SHP77 (cell line): ENCODE data around the gene TAF1A.
"Not testable (repeated sequence)": the region's sequence is repeated elsewhere in the genome, so short reads cannot be mapped to it uniquely, and the experiment has no call there.

ENCODE experiments used
- DNase-seq, 2 experiments: peaks; one replicate each; lab custom pipeline; 2025; lab: John Stamatoyannopoulos, UW

TAF1A gene

DNA sequence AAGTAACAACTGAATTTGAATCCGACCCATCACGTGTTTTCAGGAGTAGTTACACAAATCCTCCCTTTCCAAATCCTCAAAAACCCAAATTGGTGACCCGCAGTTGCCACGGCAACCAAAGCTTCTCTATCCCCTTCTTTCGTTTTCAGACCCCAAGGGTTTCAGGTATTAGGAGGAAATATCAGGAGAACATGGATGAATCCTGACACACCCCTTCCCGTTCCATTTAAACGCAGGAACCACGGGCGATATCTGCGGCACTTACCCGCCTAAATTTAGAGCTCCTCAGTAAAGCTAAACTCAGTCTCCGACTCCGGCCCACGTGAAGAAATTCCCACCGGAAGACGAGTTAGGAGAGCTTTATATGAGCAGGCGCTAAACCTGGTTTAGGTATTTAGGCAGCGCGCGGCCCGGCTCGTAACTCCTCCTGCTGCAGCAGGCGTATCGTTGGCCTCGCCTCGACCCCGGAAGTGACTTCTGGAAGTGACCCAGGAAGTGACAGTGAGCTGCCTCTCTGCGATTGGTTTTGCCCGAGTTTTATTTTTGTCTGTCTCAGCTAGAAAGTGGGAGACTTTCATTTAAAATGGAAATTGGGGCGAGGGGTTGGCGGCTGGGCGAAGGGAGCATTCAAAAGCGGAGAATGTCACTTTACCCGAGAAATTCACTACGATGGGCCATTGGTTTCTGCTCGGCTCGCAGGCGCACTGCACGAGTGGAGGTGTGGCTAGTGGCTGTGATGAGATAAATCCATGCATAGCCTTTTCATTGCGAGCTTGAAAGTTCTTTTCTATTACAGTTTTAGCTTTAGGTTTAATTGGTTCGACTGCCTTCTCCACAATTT is at the start of gene TAF1A:
TAF1A (minus strand) TSS at position 472 of the 841 bp plus-strand sequence.
- peak; percentile 85 to 92 for DNase-seq

DNA sequence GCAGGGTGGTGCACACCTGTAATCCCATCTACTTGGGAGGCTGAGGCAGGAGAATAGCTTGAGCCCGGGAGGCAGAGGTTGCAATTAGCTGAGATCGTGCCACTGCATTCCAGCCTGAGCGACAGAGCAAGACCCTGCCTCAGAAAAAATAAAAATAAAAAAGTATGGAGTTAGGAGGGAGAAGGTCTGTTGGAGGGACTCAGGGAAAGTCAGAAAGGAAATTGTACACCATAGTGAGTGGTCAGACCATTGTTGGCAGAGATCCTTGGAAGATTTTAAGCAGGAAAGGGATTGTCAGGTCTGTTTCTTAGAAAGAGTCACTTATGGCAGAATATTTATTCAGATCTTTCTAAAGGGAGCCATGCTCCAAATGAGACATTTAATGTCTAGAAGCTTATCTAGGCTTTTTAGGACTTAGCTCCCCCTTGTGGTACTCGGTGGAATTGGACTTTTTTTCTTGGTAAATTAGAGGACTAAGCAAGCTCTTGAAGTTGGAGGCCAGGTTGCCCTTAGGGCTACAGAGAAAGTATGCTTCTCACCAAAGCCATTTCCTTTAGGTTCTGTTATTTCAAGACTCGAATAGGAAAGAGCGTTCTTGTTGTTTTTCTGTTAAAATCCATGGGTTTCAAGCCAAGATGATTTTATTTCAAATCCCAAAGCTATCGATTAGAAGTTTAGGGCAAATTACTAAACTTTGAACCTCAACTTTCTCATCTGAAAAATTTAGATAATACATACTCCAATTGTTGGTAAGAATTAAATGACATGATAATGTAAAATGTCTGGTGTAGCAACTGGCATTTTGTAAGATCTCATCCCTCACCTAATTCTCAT is 44.7 kb upstream of the TAF1A start:
- DNase-seq, result peak; percentile 76 to 79

DNA sequence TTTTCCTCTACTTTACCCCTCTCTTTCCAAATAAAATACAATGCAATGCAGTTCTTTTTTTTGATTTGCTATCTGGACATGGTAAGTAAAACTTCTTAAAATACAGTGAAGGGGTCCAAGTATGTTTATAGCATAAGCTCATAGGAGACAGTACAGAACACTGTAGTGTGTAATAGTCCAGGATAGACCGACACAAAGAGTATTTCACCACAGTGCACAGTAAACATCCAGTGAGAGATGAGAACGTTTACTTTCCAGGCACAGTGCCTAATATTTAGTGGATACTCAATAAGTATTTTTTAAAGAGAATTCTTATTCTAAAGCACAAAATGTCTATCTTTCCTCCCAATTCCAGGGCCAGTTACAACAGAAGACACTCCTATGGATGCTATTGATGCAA is 43.0 kb upstream of the TAF1A start:
- DNase-seq, result no peak

DNA sequence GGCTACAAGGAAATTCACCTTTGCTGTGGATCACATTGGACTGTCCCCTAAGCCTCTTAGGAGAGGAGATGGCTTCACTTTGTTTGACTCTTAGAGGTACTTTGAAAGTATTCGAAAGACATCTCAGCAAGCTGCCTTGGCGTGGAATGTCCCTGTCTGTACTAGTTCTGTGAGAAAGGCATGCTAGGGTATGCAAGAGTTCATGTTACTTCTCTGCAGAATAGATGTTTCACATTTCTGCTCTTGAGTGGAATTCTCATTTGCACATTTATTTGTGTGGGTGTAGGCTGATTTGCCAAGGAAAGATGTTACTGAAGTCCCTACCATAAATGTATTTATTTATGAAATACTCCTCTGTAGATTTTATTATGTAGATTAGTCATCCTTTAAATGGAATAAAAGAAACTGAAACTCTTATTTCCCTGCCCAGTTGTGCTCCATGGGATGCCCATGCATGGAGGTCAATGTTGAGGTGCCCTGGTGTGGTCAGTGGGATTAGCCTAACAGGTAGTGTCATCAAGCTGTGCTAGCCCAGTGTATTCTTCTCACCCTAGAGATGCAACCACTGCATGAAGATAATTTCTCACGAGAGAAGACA is 42.0 kb upstream of the TAF1A start:
- no peak for DNase-seq

DNA sequence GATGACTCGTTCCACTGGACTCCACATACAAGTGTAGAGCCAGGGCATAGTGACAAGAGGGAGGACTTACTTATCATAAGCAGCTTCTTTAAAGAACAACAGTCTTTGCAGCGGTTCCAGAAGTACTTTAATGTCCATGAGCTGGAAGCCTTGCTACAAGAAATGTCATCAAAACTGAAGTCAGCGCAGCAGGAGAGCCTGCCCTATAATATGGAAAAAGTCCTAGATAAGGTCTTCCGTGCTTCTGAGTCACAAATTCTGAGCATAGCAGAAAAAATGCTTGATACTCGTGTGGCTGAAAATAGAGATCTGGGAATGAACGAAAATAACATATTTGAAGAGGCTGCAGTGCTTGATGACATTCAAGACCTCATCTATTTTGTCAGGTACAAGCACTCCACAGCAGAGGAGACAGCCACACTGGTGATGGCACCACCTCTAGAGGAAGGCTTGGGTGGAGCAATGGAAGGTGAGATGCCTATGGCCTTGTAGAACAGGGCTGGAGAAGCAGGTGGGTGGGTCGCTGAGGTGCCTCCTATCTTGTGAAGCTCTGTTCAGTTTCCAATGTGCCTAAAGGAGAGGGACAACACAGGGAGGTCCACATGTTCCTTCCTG is 40.3 kb upstream of the TAF1A start:
- DNase-seq, result no peak

DNA sequence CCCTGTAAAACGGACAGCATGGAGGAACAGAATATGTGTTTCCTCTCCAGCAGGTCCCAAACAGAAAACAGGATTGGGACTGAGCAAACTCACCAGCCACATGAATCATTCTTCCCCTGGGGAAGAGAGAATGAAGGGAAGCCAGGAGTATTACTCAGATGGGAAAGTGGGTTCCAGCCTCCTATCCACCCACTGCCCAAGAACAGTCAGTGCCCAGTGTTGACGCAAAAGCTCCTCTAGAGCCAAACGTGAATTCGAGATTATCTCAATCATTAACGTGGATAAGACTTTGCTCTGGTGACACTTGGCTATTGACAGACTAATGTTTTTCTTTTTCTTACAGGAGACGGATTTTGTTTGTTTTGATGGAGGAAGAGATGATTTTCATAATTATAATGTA is 37.5 kb upstream of the TAF1A start:
- DNase-seq, result no peak

DNA sequence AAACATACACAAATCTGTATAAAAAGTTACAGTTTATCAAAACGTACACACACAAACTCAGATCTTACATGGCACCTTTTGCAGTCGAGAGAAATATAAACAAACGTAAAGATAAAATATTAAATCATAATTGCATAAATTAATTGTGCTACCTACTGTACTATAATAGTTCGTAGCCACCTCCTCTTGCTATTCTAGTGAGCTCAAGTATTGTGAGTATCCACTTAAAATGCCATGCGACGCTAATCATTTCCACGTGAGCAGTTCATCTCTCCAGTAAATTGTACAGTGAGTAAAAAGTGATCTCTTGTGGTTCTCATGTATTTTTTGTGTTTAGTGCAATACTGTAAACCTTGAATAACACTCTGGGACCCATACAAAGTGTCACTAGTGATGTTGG is 34.5 kb upstream of the TAF1A start:
- DNase-seq, result no peak

DNA sequence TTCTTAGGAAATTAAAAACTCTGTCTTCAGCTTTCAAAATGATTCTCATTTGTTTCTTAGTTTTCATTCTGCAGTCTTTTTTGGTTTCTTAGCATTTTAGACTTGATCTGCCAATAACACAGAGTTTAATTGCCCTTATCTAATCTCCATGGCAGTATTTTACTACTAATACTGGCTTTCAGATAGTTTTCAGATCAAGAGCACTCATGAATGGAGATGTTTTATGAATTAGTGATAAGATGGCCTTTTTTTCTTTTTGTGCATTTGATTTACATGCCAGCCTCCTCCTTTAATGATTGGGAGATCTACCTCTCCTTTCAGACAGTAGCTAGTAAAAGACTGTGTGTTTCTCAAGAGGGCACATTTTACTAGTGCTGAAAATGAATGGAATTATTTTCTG is 33.7 kb upstream of the TAF1A start:
- no peak for DNase-seq

DNA sequence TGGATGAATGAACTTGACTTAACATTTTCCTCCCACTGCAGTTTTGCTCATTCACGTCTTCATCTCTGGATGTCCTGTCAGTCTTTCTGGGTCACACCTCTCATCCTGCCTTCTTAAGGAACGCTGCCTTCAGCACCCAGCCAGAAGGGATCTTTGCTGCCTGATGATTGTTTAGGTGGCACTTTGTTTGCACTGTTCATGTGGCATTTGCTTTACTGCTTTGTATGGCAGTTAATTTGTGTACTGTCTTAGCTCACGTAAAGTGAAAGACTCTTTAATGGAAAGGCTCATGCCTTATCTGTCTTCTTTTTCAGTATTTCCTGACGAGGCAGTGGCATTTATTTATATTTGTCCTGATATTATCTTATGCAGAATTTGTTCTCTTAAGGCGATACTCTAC is 33.0 kb upstream of the TAF1A start:
- DNase-seq, result no peak

DNA sequence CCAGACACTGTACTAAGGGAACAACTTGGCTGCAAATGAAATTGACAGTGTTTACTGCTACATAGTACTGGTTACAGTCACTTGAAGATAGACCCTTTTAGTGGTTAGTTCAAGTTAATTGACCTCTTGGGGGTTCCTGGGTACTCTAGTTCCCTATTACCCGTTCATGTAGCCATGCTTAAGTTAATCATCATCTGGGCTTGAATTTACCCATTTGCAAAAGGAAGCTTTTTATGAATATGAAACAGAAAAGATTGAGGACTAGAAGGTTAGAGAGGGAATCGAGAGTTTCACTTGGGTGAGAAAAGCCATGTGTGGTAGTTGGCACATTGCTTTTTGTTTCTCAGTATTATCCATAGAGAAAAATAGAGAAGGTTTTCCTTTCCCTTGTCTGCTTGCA is 30.8 kb upstream of the TAF1A start:
- DNase-seq, result no peak

DNA sequence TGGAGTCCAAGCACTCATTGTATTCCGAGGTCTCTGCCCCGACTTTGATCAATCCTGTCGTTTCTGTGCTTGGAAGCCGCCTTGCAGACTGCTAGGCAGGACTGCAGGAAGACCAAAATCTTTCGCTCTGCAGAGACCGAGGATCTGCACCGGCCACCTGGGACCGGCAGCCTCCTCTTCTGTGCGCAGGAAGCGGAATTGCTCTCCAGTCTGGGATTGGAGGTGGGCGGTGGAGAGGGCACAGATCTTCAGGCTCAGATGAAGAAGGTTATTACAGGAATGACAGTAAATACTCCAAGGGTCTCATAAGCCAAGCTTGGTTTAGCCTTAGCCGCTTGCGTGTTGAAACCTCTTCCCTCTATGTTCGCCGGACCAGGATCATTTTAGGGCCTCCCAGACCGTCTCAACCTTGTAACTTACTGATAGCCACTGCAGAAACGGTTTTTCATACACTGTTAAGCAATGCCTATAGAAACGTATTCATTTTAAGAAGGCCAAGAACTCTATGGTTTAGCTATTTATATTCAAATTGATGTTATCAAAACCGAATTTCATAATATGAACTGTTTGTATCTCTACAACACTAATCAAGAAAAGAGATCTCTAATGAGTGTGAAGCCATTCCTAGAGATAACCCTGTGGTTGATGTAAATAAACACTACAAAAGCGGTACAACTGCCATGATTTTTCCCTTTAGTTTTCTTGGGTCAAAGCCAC is 29.3 kb upstream of the TAF1A start:
- DNase-seq, result peak; percentile 18 to 39

DNA sequence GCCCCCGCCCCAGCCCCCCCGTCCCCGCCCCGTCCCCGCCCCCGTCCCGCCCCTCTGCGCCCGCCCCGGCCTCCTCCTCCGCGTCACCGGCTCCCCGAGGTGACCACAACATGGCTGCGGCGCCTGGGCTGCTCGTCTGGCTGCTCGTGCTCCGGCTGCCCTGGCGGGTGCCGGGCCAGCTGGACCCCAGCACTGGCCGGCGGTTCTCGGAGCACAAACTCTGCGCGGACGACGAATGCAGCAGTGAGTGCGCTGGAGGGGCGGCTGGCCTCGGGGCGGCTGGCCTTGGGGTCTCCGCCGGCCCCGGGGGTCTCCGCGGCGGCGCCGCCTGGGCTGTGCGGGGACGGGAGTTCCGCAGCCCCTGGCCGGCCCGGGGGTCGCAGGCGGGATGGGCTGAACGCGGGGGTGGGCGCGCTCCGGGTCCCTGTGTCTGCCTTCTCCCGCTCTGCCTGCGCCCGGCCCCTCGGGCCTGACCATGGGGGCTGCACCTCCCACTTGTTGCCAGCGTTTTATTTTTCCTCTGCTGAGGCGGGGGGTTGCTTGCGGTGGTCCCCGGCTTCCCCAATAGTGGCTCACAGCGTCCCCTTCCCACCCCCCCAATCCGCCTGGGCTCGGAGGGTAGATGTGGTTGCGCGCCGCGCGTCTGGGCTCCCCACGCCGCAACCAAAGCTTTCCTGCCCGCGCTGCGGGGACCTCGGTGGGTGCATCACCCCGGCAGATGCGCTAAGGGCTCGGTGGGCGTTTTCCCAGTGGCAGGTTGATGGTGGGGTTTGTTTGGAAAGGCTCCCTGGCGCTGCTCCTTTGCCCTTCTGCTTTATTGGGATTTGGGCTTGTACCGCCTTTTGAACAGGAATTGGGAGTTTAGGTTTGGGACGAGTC is 28.5 kb upstream of the TAF1A start, which contains the start of gene MIA3:
MIA3 (plus strand) TSS at position 97 of the 879 bp plus-strand sequence; CDS start at position 111, 14 bp downstream.
- peak; percentile 68 to 76 for DNase-seq

DNA sequence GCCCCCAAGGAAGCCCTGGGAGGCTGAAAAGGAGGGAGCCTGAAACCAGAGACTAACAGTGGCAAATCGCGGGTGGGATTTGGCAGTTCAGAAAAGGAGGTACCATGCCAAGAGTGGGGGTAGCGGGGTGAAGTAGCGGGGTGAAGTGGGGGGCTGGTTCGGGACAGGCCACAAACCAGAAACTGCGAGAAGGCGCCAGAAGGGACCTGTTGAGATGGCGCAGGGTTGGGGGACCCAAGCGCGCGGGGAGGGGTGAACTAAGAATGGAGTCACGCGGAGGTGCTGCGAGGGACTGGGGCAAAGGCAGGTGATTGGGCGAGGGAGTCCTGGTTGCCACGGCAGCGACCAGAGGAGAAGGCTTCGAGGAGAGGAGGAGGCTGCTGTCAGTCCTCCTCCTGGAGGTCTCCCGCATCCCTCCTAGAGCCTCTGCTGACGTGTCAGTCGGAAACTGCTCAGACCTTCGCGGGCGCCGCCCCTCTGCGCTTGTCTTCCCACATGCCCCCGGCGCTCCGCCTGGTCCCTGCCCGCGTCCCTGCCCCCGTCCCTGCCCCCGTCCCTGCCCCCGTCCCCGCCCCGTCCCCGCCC is 27.7 kb upstream of the TAF1A start:
- DNase-seq, result peak; percentile 95 to 97

DNA sequence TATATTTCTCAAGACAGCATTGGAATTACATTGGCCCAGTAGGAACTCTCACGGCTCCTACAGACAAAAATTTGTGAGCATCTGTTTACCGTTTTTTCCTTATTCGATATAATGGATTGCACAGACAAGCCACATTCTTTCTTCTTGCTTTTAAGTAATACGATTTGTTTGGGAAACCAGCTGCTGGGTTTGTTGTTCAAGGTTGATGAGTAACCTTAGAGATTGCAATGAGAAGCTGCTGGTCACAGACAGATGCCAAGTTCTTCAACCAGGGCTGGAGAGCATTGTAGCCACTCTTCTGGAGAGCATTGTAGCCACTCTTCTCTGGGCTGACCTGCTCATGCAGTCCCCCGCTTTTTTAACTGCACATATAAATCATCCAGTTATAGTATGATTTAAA is 26.8 kb upstream of the TAF1A start:
- no peak for DNase-seq

DNA sequence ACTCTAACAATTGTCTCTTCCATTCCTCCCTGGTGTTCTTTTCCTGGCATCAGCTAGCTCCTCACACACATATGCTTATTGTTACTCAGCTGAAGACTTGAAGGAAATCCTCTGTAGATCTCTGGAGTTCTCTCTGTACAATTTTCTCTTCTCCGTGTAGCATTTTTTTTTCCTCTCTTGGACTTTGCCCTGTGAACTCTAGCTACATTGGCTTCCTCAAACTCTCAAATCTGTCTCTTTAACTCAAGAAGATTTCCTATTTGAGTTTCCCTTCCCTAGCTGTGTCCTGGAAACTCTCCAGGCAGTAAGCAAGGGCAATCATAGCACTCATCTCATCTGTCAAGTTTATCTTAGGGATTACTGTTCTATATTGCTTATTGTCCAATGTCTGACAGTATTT is 23.9 kb upstream of the TAF1A start:
- no peak for DNase-seq

DNA sequence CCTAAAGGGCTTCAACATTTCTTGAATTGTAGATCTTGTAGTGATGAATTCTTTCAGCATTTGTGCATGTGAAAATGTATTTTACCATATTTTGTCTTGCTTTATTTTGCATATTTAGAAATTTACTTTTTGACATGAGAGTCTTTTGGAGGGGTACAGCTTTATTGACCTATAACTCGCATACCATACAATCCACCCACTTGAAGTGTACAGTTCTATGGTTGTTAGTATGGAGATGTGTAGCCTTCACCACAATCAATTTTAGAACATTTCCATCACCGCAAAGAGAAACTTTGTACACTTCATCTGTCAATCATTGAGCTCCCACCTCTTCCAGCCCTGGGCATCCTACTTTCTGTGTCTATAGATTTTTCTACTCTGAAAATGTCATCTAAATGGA is 21.0 kb upstream of the TAF1A start:
- DNase-seq, result no peak

DNA sequence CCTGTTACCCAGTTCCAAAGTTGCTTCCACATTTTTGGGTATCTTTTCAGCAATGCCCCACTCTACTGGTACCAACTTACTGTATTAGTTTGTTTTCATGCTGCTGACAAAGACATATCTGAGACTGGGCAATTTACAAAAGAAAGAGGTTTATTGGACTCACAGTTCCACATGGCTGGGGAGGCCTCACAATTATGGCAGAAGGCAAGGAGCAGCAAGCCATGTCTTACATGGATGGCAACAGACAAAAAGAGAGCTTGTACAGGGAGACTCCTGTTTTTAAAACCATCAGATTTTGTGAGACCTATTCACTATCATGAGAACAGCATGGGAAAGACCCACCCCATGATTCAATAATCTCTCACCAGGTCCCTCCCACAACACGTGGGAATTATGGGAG is 19.4 kb upstream of the TAF1A start:
- not testable (repeated sequence) for DNase-seq

DNA sequence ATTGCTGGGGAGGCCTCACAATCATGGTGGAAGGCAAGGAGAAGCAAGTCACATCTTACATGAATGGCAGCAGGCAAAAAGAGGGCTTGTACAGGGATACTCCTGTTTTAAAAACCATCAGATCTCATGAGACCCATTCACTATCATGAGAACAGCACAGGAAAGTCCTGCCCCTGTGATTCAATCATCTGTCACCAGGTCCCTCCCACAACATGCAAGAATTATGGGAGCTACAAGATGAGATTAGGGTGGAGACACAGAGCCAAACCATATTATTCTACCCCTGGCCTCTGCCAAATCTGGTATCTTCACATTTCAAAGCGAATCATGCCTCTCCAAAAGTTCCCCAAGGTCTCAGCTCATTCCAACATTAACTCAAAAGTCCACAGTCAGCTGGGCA is 17.0 kb upstream of the TAF1A start:
- DNase-seq, result no peak

DNA sequence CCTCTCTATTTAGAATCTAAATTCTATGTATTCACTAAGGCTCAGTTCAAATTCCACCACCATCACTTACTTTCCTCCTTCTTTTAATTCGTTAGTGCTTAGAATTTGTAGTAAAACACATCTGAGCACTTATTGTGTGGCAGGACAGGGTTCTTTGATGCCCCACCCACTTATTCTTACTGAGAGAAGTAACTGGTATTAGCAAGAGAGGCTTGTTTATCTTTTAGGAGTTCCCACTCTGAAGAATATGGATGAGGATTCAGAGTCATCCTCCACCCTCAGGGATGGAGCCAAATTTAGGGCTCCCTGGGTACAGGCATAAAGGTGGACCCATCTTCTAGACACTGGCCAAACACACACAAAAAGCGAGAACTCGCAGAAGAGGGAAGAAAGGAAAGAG is 11.5 kb upstream of the TAF1A start:
- no peak for DNase-seq

DNA sequence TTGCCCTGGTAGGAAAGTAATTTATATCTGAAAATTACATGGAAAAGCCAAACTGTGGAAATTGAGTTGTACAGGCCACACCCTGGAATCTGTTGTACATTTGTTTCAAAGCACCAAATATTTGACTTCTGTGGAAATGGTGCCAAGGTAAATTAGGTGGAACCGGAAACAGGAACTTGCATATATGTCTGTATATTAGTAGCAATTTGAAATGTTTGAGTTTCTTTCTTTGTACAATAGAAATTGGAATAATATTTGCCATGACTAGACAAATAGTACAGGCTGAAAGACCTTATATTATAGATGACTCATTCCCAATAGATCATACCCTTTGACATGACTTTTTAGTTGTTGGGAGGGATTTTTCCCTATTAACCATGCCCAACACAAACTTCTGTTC is 10.5 kb upstream of the TAF1A start:
- DNase-seq, result peak in 1 of 2 experiments; percentile 25
